ENCODE measurements around the gene NAAA. TPM values are rescaled to one million over a fixed set of nuclear protein-coding genes. Genes with fewer than 3 reads are reported as not detected.

The NAAA gene
- total and polyA plus RNA-seq, 2 donors (not counting 1 experiment from before 2014, with no cell fraction given): 51.4 to 55.2 TPM

GRCh38 chr4:75895744-75896314 lies 45.0 kb downstream of the NAAA start:
- H3K79me2 ChIP-seq (ENCODE audit: control insufficient read depth, insufficient read depth, low read length): no peaks in the 10 kb centered on the region
- peak; percentile 68 for ATAC-seq (ENCODE audit: low read depth)
- no peak overlapping the region for H3K4me3 ChIP-seq (ENCODE audit: control extremely low read depth in 1 of 5, extremely low read depth in 1 of 5, insufficient read depth in 1 of 5, low read depth in 2 of 5, low read length in 4 of 5)
- no peaks in the 10 kb centered on the region for H3K4me1 ChIP-seq (ENCODE audit: control insufficient read depth in 2 of 2, insufficient read depth in 2 of 2, low read length in 2 of 2)
- 57% methylated on average over 1 of the region's 4 CpGs for WGBS (ENCODE audit: insufficient coverage)
- peaks cover 0 to 1% (median 0%) of the 10 kb centered on the region in 3 donors for H3K9me3 ChIP-seq (ENCODE audit: control extremely low read depth in 1 of 3, control insufficient read depth in 2 of 3, insufficient read depth in 1 of 3, low read length in 2 of 3)
- intact Hi-C loops (cut with micrococcal nuclease): loop anchor here (1.0 to 2.0 kb wide), 2 partner anchors 99 to 171 kb away; no protein-coding TSS in a partner anchor
- no peaks in the 10 kb centered on the region for H4K20me1 ChIP-seq (ENCODE audit: control insufficient read depth, insufficient read depth, low read length, poor library complexity, severe bottlenecking)
- no peak overlapping the region for H3K4me2 ChIP-seq (replicated peaks; ENCODE audit: low read depth, low read length, poor library complexity, severe bottlenecking)
- no peaks in the 10 kb centered on the region for H3K27me3 Mint-ChIP-seq
- no peaks in the 10 kb centered on the region for H3K27me3 ChIP-seq (replicated peaks in 1 of 4; ENCODE audit: control extremely low read depth in 1 of 4, control insufficient read depth in 3 of 4, insufficient read depth in 4 of 4, low read length in 3 of 4)
- ChIA-PET POLR2A (interaction anchor here (1.1 kb wide), 1 partner anchor 44 kb away, joined by 6 read pairs; no protein-coding TSS in a partner anchor), CTCF (interaction anchor here (0.6 to 3.9 kb wide), 31 partner anchors 10 to 1886 kb away, joined by 3 to 30 read pairs (median 4); partner anchors contain the start of genes NAAA and SDAD1)
- H3K9me3 Mint-ChIP-seq (ENCODE audit: insufficient read depth): peaks cover 3% of the 10 kb centered on the region
- no peak overlapping the region for H3K9ac ChIP-seq (ENCODE audit: low read length)
- no peak overlapping the region for H3K27ac ChIP-seq (ENCODE audit: low read length in 2 of 2)
- no peak overlapping the region for H2AFZ ChIP-seq (ENCODE audit: insufficient read depth, low read depth, low read length, poor library complexity, severe bottlenecking)
- no peak overlapping the region for H3K27ac Mint-ChIP-seq
- no peaks in the 10 kb centered on the region for H3K4me1 Mint-ChIP-seq
- H3K4me3 Mint-ChIP-seq: no peak overlapping the region
- peak; percentile 73 for DNase-seq
- no peak for TF ChIP-seq EZH2 (IDR thresholded peaks at IDR 0.05; ENCODE audit: borderline replicate concordance, insufficient read depth, low read depth, low read length, poor library complexity, severe bottlenecking)
- peak; percentile 80 for TF ChIP-seq CTCF (IDR thresholded peaks at IDR 0.05)
- H3K36me3 ChIP-seq (replicated peaks in 1 of 2; ENCODE audit: control extremely low read depth in 1 of 2, control insufficient read depth in 1 of 2, extremely low read depth in 1 of 2, insufficient read depth in 2 of 2, low read length in 1 of 2): no peaks in the 10 kb centered on the region

- H3K4me3 ChIP-seq (ENCODE audit: control extremely low read depth in 1 of 5, extremely low read depth in 1 of 5, insufficient read depth in 1 of 5, low read depth in 2 of 5, low read length in 4 of 5): no peak overlapping the region
- DNase-seq (no peak), ATAC-seq (ENCODE audit: low read depth) (no peak)
- Mint-ChIP-seq H3K4me1 (no peaks in the 10 kb centered on the region), H3K9me3 (ENCODE audit: insufficient read depth) (no peaks in the 10 kb centered on the region), H3K4me3 (no peak overlapping the region), H3K27me3 (peaks cover 13% of the 10 kb centered on the region), H3K27ac (no peak overlapping the region)
- no peaks in the 10 kb centered on the region for H3K9me3 ChIP-seq (ENCODE audit: control extremely low read depth in 1 of 3, control insufficient read depth in 2 of 3, insufficient read depth in 1 of 3, low read length in 2 of 3)
- TF ChIP-seq CTCF (IDR thresholded peaks at IDR 0.05): no peak
- no peak for TF ChIP-seq EZH2 (IDR thresholded peaks at IDR 0.05; ENCODE audit: borderline replicate concordance, insufficient read depth, low read depth, low read length, poor library complexity, severe bottlenecking)
- ChIA-PET CTCF (interaction anchor here (0.8 to 2.4 kb wide), 3 partner anchors 9 to 170 kb away, joined by 3 to 8 read pairs (median 7); no protein-coding TSS in a partner anchor), POLR2A (no interaction called here)
- H3K4me1 ChIP-seq (ENCODE audit: control insufficient read depth in 2 of 2, insufficient read depth in 2 of 2, low read length in 2 of 2): no peaks in the 10 kb centered on the region
- intact Hi-C loops (cut with micrococcal nuclease): no loop called here
- H3K4me2 ChIP-seq (replicated peaks; ENCODE audit: low read depth, low read length, poor library complexity, severe bottlenecking): no peak overlapping the region
- no peak overlapping the region for H2AFZ ChIP-seq (ENCODE audit: insufficient read depth, low read depth, low read length, poor library complexity, severe bottlenecking)
- WGBS (ENCODE audit: insufficient coverage): 88% methylated on average over 2 of the region's 3 CpGs
- no peaks in the 10 kb centered on the region for H3K36me3 ChIP-seq (replicated peaks in 1 of 2; ENCODE audit: control extremely low read depth in 1 of 2, control insufficient read depth in 1 of 2, extremely low read depth in 1 of 2, insufficient read depth in 2 of 2, low read length in 1 of 2)
- no peaks in the 10 kb centered on the region for H3K27me3 ChIP-seq (replicated peaks in 1 of 4; ENCODE audit: control extremely low read depth in 1 of 4, control insufficient read depth in 3 of 4, insufficient read depth in 4 of 4, low read length in 3 of 4)
- H3K9ac ChIP-seq (ENCODE audit: low read length): no peak overlapping the region
- H4K20me1 ChIP-seq (ENCODE audit: control insufficient read depth, insufficient read depth, low read length, poor library complexity, severe bottlenecking): no peaks in the 10 kb centered on the region
- H3K27ac ChIP-seq (ENCODE audit: low read length in 2 of 2): no peak overlapping the region
- H3K79me2 ChIP-seq (ENCODE audit: control insufficient read depth, insufficient read depth, low read length): no peaks in the 10 kb centered on the region
Observed at GRCh38 chr4:75892508-75892907, 48.3 kb downstream of the NAAA start.
